Smooth muscle cell (in vitro differentiated cells): Measurements from ENCODE around the gene NEURL3. TPM values are rescaled to one million over a fixed set of nuclear protein-coding genes. Genes with fewer than 3 reads are reported as not detected.

Experiments
- DNase-seq: peaks from one replicate; lab custom pipeline; 2025; ENCODE audit not compliant: unreplicated experiment; lab: John Stamatoyannopoulos, UW
- H2AFZ ChIP-seq: fragments of 200-600 bp; sonication (generic); 2 replicates; pipeline ENCODE4 v1.6.0; 2016; ENCODE audit warnings: antibody characterized with exemption, low read depth, mild to moderate bottlenecking
- H3F3A ChIP-seq: fragments of 200-600 bp; sonication (generic); 2 replicates; pipeline ENCODE4 v1.6.0; 2017; ENCODE audit warnings: antibody characterized with exemption, low read depth
- H3K27ac ChIP-seq: fragments of 200-600 bp; sonication (generic); 2 replicates; pipeline ENCODE4 v1.5.1; 2016; ENCODE audit warnings: low read depth, mild to moderate bottlenecking
- H3K27me3 ChIP-seq: fragments of 200-600 bp; sonication (generic); 2 replicates; pipeline ENCODE4 v1.6.1; 2016; ENCODE audit warnings: low read depth, mild to moderate bottlenecking
- H3K36me3 ChIP-seq: fragments of 200-600 bp; sonication (generic); 2 replicates; pipeline ENCODE4 v1.5.1; 2016; ENCODE audit warnings: low read depth
- H3K4me1 ChIP-seq: fragments of 200-600 bp; sonication (generic); 2 replicates; pipeline ENCODE4 v1.5.1; 2016; ENCODE audit warnings: low read depth
- H3K4me2 ChIP-seq: fragments of 200-600 bp; sonication (generic); 2 replicates; pipeline ENCODE4 v1.6.0; 2016; ENCODE audit warnings: mild to moderate bottlenecking
- H3K4me3 ChIP-seq: fragments of 200-600 bp; sonication (generic); 2 replicates; pipeline ENCODE4 v1.5.1; 2016; ENCODE audit warnings: mild to moderate bottlenecking
- H3K79me2 ChIP-seq: fragments of 200-600 bp; sonication (generic); 2 replicates; pipeline ENCODE4 v1.6.0; 2016; ENCODE audit warnings: low read depth, mild to moderate bottlenecking
- H3K9ac ChIP-seq: fragments of 200-600 bp; sonication (generic); 2 replicates; pipeline ENCODE4 v1.6.0; 2016; ENCODE audit warnings: low read depth
- H3K9me3 ChIP-seq: fragments of 200-600 bp; sonication (generic); replicated peaks from 2 replicates; pipeline ENCODE4 v1.5.1; 2016; ENCODE audit warnings: low read depth
- H4K20me1 ChIP-seq: fragments of 200-600 bp; sonication (generic); 2 replicates; pipeline ENCODE4 v1.6.0; 2016; ENCODE audit warnings: low read depth
- WGBS: methylation state at CpG from one replicate; pipeline ENCODE4 v1.1.7; 2016; ENCODE audit warnings: low lambda C conversion rate; 5-methylcytosine and 5-hydroxymethylcytosine counted together
- polyA plus RNA-seq: library from polyadenylated mRNA; unstranded; fragments of >200 nt; fragmentation: Nextera tagmentation; extraction: Ambion mirVana; gene quantifications from 2 replicates; pipeline ENCODE4 v1.2.1, GENCODE V29; 2016
- total RNA-seq: library from RNA; depleted of rRNA; stranded (reverse); fragments of >200 nt; gene quantifications from 2 replicates; pipeline ENCODE4 v1.2.3, GENCODE V29; 2014
- TF ChIP-seq, protein P1 (sequence below): fragments of 200-600 bp; sonication (generic); IDR thresholded peaks from 2 replicates; pipeline ENCODE4 v1.5.1; 2017; ENCODE audit warnings: borderline replicate concordance, mild to moderate bottlenecking, antibody characterized with exemption; ENCODE audit not compliant: insufficient read depth, poor library complexity, severe bottlenecking

The NEURL3 gene
- total and polyA plus RNA-seq, 2 experiments from 2014 or later, result 0.21 TPM; not detected in 1

DNA sequence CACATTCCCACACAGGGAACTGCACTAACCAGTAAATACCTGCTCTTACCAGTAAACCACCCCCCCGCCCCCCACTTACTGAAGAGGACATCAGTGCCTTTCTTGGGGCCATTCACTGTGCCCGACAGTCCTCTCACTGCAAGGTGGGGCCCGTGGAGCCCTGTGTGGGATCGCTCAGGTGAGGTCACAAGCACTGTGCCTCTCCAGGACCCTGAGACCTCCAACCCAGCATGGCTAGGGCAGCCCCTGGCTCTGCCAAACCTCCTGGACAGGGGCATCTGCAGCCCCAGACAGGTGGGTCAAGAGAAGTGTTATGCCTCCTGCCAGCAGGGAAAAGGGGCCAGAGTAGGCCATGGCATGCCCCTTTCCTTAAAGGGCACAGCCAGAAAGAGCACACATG, 6.7 kb upstream of the NEURL3 start:
- no peak overlapping the region for H3K4me2 ChIP-seq
- 89% methylated on average over 4 of the region's 4 CpGs for WGBS
- H4K20me1 ChIP-seq, result no peaks in the 10 kb centered on the region
- no peak overlapping the region for H2AFZ ChIP-seq
- no peak overlapping the region for H3K4me3 ChIP-seq
- H3K9me3 ChIP-seq, result no peaks in the 10 kb centered on the region
- DNase-seq, result no peak
- no peaks in the 10 kb centered on the region for H3K79me2 ChIP-seq
- no peaks in the 10 kb centered on the region for H3K4me1 ChIP-seq
- TF ChIP-seq, protein P1, sequence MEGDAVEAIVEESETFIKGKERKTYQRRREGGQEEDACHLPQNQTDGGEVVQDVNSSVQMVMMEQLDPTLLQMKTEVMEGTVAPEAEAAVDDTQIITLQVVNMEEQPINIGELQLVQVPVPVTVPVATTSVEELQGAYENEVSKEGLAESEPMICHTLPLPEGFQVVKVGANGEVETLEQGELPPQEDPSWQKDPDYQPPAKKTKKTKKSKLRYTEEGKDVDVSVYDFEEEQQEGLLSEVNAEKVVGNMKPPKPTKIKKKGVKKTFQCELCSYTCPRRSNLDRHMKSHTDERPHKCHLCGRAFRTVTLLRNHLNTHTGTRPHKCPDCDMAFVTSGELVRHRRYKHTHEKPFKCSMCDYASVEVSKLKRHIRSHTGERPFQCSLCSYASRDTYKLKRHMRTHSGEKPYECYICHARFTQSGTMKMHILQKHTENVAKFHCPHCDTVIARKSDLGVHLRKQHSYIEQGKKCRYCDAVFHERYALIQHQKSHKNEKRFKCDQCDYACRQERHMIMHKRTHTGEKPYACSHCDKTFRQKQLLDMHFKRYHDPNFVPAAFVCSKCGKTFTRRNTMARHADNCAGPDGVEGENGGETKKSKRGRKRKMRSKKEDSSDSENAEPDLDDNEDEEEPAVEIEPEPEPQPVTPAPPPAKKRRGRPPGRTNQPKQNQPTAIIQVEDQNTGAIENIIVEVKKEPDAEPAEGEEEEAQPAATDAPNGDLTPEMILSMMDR, result no peak
- H3K9ac ChIP-seq, result no peak overlapping the region
- peaks cover 5% of the 10 kb centered on the region for H3K27me3 ChIP-seq
- no peaks in the 10 kb centered on the region for H3K36me3 ChIP-seq
- H3F3A ChIP-seq, result no peaks in the 10 kb centered on the region
- no peak overlapping the region for H3K27ac ChIP-seq

DNA sequence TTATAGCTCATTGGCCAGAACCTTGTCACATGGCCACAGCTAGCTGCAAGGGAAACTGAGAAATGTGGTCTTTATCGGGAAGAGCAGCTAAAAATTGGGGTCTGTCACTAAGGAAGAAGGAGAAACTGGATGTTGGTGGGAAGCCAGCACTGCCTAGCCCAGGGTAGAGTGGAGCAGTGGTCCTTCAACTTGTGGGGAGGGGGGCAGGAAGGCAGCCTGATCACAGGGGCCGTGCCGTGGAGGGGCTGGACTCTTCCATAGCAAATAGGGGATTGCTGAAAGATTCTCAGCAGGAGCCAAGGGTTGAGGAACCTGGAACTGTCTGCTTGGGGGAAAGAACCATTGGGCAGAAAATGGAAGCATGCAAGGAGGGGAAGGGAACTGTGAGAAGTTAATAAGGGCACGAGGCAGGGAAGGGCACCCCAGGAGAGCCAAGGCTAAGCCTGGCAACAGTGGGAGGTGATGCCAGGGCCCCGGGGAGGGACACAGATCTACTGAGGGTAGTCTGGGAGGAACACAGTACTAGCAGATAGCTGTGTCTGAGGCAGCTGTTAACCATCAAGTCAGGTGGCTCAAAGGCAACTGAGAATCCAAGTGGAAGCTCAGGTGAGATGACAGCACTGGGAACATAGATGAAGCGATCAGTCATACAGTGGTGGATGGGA, 5.9 kb upstream of the NEURL3 start:
- no peak overlapping the region for H3K4me2 ChIP-seq
- H3K4me3 ChIP-seq, result no peak overlapping the region
- H3K27ac ChIP-seq, result no peak overlapping the region
- H4K20me1 ChIP-seq, result no peaks in the 10 kb centered on the region
- H3K9me3 ChIP-seq, result no peaks in the 10 kb centered on the region
- H3K4me1 ChIP-seq, result no peaks in the 10 kb centered on the region
- H3K9ac ChIP-seq, result no peak overlapping the region
- no peaks in the 10 kb centered on the region for H3K36me3 ChIP-seq
- WGBS, result 86% methylated on average over 6 of the region's 6 CpGs
- no peaks in the 10 kb centered on the region for H3K79me2 ChIP-seq
- no peak overlapping the region for H2AFZ ChIP-seq
- DNase-seq, result no peak
- peaks cover 5% of the 10 kb centered on the region for H3K27me3 ChIP-seq
- TF ChIP-seq, protein P1, result no peak
- H3F3A ChIP-seq, result no peaks in the 10 kb centered on the region

DNA sequence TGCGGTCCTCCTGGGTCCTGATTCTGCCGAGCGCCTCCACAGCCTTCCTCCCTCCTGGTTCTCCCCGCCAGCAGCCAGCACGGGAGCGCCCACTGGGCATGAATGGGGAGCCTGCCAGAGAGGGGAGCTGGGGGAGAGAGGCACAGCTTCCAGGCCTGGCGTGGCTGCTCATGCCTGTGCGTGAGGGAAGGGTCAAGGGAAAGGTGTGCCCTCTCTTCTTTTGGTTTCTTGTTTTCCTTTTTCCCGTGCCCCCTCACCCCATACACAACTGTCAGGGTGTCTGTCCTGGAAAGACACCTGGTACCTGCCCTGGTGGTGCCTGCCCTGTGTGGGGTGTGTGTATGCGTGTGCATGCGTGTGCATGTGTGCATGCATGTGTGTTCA, 4.7 kb upstream of the NEURL3 start:
- no peak overlapping the region for H3K4me2 ChIP-seq
- no peak overlapping the region for H3K9ac ChIP-seq
- WGBS, result 56% methylated on average over 10 of the region's 11 CpGs
- H2AFZ ChIP-seq, result no peak overlapping the region
- no peaks in the 10 kb centered on the region for H3K36me3 ChIP-seq
- H4K20me1 ChIP-seq, result no peaks in the 10 kb centered on the region
- no peaks in the 10 kb centered on the region for H3K4me1 ChIP-seq
- no peaks in the 10 kb centered on the region for H3K79me2 ChIP-seq
- no peaks in the 10 kb centered on the region for H3F3A ChIP-seq
- peaks cover 5% of the 10 kb centered on the region for H3K27me3 ChIP-seq
- TF ChIP-seq, protein P1, result no peak
- DNase-seq, result no peak
- H3K27ac ChIP-seq, result no peak overlapping the region
- no peak overlapping the region for H3K4me3 ChIP-seq
- H3K9me3 ChIP-seq, result no peaks in the 10 kb centered on the region
